ENCODE results near the gene IVD. TPM values are rescaled to one million over a fixed set of nuclear protein-coding genes. Genes with fewer than 3 reads are reported as not detected.
"Not testable (repeated sequence)": the region's sequence is repeated elsewhere in the genome, so short reads cannot be mapped to it uniquely, and the experiment has no call there.

IVD gene
- total RNA-seq, 1 experiment from 2014 or later, result 22.3 TPM

DNA sequence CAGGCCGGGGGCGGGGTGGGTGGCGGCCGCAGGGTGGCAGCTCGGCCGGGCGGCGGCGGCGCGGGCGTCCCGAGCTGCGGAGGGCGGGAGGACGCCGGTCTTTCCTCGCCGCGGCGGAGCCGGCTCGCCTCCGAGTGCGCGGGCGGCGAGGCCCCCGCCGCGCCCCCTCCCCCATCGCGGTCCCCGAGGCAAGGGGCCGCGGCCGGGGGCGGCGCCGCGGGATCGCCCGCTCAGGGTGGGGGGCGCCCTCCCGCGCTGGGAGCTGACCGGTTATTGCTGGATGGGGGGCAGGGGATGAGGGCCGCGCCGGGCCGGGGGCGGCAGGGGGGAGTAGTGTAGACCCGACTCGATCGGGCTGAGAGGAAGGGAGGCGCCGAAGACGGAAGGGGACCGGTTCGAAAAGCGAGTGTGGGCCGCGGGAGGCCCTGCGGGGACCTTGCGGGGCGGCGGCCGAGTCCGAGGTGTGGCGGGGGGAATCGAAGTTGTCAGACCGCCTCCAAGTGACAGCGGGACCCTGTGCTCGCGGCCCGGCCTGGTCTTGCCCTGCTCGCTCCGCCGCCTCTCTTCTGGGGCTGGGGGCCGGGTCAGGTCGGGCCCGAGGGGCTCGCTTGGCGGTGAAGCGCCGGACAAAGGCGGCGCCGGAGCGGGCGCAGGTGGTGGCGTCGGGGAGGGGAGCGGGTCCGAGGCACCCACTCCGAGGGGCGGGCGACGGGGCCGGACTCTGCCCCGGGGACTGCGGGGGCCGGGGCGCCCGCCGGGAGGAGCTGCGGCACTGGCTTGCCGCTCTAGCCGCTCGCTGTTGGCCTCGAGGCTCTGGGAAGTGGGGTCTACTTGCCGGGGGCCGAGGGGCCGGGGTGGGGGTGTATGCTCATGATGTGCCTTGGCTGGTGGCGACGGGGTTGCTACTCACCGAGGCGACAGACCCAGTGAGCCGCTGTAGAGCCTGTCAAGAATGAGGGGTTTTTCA, 36.3 kb downstream of the IVD start:
- peaks cover 4% of the 10 kb centered on the region; the same call in 1 of the 2 replicates for H3K36me3 ChIP-seq
- DNase-seq (ENCODE audit: low read depth in 1 of 2, low spot score in 2 of 2), result no peak
- H3K27ac ChIP-seq, result no peak overlapping the region
- H3K9me3 ChIP-seq (replicated peaks), result 0 out of 2 replicates have a peak, but pooled peaks cover 2% of the 10 kb centered on the region
- peak overlapping the region; percentile 93 for H3K4me3 ChIP-seq
- H3K27me3 ChIP-seq (replicated peaks), result peaks cover 24% of the 10 kb centered on the region
- peaks cover 38% of the 10 kb centered on the region for H3K4me1 ChIP-seq (replicated peaks)

- H3K27me3 ChIP-seq (replicated peaks), result peaks cover 15% of the 10 kb centered on the region; the same call in 1 of the 2 replicates
- H3K4me3 ChIP-seq, result no peak overlapping the region
- no peak for DNase-seq (ENCODE audit: low read depth in 1 of 2, low spot score in 2 of 2)
- H3K9me3 ChIP-seq (replicated peaks), result 0 out of 2 replicates have a peak, but pooled peaks cover 2% of the 10 kb centered on the region
- H3K4me1 ChIP-seq (replicated peaks), result peaks cover 38% of the 10 kb centered on the region
- peaks cover 4% of the 10 kb centered on the region; the same call in 1 of the 2 replicates for H3K36me3 ChIP-seq
- no peak overlapping the region for H3K27ac ChIP-seq
Observed at GRCh38 chr15:40443255-40443654, 37.7 kb downstream of the IVD start.

DNA sequence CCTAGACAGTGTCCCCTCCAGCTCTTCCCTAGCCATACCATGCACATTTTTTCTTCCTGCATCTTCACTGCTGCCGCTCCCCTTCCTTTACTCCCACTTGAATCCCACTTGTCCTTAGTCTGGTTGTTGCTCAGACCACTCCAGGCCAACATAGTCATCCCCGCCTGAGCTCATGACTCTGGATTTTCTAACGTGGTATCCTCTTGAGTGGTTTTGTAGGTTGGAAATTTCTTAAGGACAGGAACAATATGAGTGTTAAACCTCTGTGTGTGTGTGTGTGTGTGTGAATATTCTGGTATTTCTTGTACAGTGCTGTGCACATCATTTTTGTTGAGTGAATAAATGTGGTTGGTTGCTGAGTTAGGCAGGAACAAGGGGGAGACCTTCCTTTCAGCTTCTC, 38.3 kb downstream of the IVD start:
- 0 out of 2 replicates have a peak, but pooled peaks cover 2% of the 10 kb centered on the region for H3K9me3 ChIP-seq (replicated peaks)
- H3K4me3 ChIP-seq, result no peak overlapping the region
- no peak for DNase-seq (ENCODE audit: low read depth in 1 of 2, low spot score in 2 of 2)
- no peak overlapping the region for H3K27ac ChIP-seq
- peaks cover 12% of the 10 kb centered on the region; the same call in 1 of the 2 replicates for H3K27me3 ChIP-seq (replicated peaks)
- peaks cover 38% of the 10 kb centered on the region for H3K4me1 ChIP-seq (replicated peaks)
- H3K36me3 ChIP-seq, result peaks cover 4% of the 10 kb centered on the region; the same call in 1 of the 2 replicates

DNA sequence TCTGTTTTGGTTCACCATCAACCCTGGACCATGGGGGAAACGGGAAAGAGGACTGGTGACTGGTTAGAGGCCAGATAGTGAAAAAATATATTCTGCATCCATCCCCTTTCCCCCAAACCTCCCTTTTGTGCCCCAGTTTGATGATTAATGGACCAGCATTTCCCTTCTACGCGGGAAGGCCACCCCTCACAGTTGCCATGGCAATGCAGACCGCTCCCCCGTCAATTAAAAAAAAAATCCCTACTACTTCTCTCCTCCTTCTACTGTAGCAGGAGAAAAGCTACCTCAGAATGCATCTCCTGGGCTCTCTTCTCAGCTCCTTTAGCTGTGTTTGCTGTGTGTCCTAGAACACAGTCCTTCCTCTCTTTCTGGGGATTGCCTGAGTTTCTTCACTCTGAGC, 39.1 kb downstream of the IVD start:
- H3K4me1 ChIP-seq (replicated peaks), result peaks cover 33% of the 10 kb centered on the region
- H3K4me3 ChIP-seq, result no peak overlapping the region
- H3K36me3 ChIP-seq, result peaks cover 4% of the 10 kb centered on the region; the same call in 1 of the 2 replicates
- 0 out of 2 replicates have a peak, but pooled peaks cover 2% of the 10 kb centered on the region for H3K9me3 ChIP-seq (replicated peaks)
- peaks cover 5% of the 10 kb centered on the region; the same call in 1 of the 2 replicates for H3K27me3 ChIP-seq (replicated peaks)
- no peak for DNase-seq (ENCODE audit: low read depth in 1 of 2, low spot score in 2 of 2)
- no peak overlapping the region for H3K27ac ChIP-seq

- peaks cover 4% of the 10 kb centered on the region; the same call in 1 of the 2 replicates for H3K36me3 ChIP-seq
- H3K4me3 ChIP-seq, result no peak overlapping the region
- 0 out of 2 replicates have a peak, but pooled peaks cover 2% of the 10 kb centered on the region for H3K9me3 ChIP-seq (replicated peaks)
- no peak overlapping the region for H3K27ac ChIP-seq
- peak in 1 of 2 experiments; percentile 77 for DNase-seq (ENCODE audit: low read depth in 1 of 2, low spot score in 2 of 2)
- H3K27me3 ChIP-seq (replicated peaks), result no peaks in the 10 kb centered on the region; the same call in 1 of the 2 replicates
- H3K4me1 ChIP-seq (replicated peaks), result peaks cover 27% of the 10 kb centered on the region
Observed at GRCh38 chr15:40445421-40445922, 39.9 kb downstream of the IVD start.

- DNase-seq (ENCODE audit: low read depth in 1 of 2, low spot score in 2 of 2), result no peak
- Histone ChIP-seq H3K4me3 (no peak overlapping the region), H3K27ac (no peak overlapping the region), H3K36me3 (peaks cover 2% of the 10 kb centered on the region; the same call in 1 of the 2 replicates), H3K27me3 (replicated peaks) (no peaks in the 10 kb centered on the region; the same call in 1 of the 2 replicates), H3K9me3 (replicated peaks) (0 out of 2 replicates have a peak, but pooled peaks cover 1% of the 10 kb centered on the region), H3K4me1 (replicated peaks) (peaks cover 27% of the 10 kb centered on the region)
Observed at GRCh38 chr15:40446144-40446543, 40.5 kb downstream of the IVD start.

DNA sequence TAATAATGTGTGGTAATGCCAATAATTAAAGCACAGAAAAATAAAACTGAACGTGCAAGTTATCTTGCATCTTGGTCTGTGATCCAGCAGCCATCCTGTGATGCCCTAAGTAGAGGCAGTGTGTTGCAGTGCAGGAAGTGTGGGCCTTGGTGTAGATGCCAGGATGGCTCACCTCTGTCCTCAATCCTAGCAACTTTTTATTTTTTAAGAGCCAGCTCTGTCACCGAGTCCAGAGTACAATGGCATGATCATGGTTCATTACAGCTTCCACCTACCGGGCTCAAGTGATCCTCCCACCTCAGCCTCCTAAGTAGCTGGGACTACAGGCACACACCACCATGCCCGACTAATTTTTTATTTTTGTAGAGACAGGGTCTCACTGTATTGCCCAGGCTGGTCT, 42.8 kb downstream of the IVD start:
- no peaks in the 10 kb centered on the region for H3K27me3 ChIP-seq (replicated peaks)
- peaks cover 19% of the 10 kb centered on the region for H3K4me1 ChIP-seq (replicated peaks)
- no peak overlapping the region for H3K4me3 ChIP-seq
- H3K27ac ChIP-seq, result no peak overlapping the region
- DNase-seq (ENCODE audit: low read depth in 1 of 2, low spot score in 2 of 2), result no peak
- H3K36me3 ChIP-seq, result no peaks in the 10 kb centered on the region
- no peaks in the 10 kb centered on the region for H3K9me3 ChIP-seq (replicated peaks)

DNA sequence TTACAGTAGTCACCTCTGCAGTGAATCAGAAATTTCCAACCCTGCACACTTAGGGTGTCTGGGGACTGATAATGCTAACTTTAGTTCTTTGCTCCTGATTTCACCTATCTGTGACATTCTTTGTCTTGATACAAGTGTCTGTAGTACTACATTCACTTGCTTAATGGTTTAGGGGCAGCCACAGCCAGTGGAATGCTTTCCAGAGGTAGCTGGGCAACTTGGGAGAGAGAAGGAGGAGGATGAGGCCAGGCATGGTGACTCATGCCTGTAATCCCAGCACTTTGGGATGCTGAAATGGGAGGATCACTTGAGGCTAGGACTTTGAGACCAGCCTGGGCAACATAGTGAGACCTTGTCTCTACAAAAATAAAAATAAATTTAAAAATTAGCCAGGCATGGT, 43.7 kb downstream of the IVD start:
- Histone ChIP-seq H3K36me3 (no peaks in the 10 kb centered on the region), H3K9me3 (replicated peaks) (no peaks in the 10 kb centered on the region), H3K27ac (no peak overlapping the region), H3K27me3 (replicated peaks) (no peaks in the 10 kb centered on the region), H3K4me3 (no peak overlapping the region), H3K4me1 (replicated peaks) (peaks cover 19% of the 10 kb centered on the region)
- DNase-seq (ENCODE audit: low read depth in 1 of 2, low spot score in 2 of 2), result no peak

GRCh38 chr15:40450047-40450446, 44.5 kb downstream of the IVD start:
- H3K27ac ChIP-seq, result no peak overlapping the region
- DNase-seq (ENCODE audit: low read depth in 1 of 2, low spot score in 2 of 2), result no peak
- no peak overlapping the region for H3K4me3 ChIP-seq
- H3K9me3 ChIP-seq (replicated peaks), result no peaks in the 10 kb centered on the region
- no peaks in the 10 kb centered on the region for H3K36me3 ChIP-seq
- no peaks in the 10 kb centered on the region for H3K27me3 ChIP-seq (replicated peaks)
- H3K4me1 ChIP-seq (replicated peaks), result peaks cover 21% of the 10 kb centered on the region

DNA sequence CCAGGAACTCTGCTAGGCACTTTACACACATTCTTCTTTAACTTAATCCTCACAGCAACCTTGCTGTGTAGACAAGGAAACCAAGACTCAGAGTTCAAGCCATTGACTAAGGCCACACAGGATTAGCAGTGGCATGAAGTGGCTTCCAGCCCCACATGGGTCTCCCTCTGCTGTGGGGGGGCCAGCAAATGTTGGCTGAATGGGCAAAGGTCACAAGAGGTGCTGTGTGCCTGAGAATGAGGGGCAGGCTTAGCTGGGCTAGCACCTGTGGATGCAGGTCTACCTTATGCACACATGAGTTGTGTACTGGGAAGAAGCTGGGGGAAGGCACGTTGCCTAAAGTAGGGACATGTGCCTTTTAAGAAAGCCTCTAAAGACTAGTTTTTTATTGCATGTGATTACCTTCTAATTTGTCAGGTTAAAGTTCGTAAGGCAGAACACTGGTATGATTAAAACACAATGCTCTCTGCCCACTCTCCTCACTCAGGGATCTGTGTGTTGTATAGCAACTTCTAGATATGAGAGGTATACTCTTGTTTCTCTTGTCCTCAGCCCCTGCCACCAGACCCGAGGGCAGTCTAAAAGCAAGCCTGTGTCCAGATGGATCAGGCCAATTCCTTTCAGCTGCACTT, 46.0 kb downstream of the IVD start:
- no peak for DNase-seq (ENCODE audit: low read depth in 1 of 2, low spot score in 2 of 2)
- Histone ChIP-seq H3K27ac (no peak overlapping the region), H3K27me3 (replicated peaks) (no peaks in the 10 kb centered on the region), H3K4me3 (no peak overlapping the region), H3K9me3 (replicated peaks) (no peaks in the 10 kb centered on the region), H3K36me3 (no peaks in the 10 kb centered on the region), H3K4me1 (replicated peaks) (peaks cover 14% of the 10 kb centered on the region)

- no peak for DNase-seq (ENCODE audit: low read depth in 1 of 2, low spot score in 2 of 2)
- H3K27ac ChIP-seq, result no peak overlapping the region
- peaks cover 14% of the 10 kb centered on the region for H3K4me1 ChIP-seq (replicated peaks)
- H3K4me3 ChIP-seq, result no peak overlapping the region
- no peaks in the 10 kb centered on the region for H3K36me3 ChIP-seq
- no peaks in the 10 kb centered on the region for H3K9me3 ChIP-seq (replicated peaks)
- H3K27me3 ChIP-seq (replicated peaks), result no peaks in the 10 kb centered on the region
Observed at GRCh38 chr15:40452296-40453090, 46.9 kb downstream of the IVD start.

DNA sequence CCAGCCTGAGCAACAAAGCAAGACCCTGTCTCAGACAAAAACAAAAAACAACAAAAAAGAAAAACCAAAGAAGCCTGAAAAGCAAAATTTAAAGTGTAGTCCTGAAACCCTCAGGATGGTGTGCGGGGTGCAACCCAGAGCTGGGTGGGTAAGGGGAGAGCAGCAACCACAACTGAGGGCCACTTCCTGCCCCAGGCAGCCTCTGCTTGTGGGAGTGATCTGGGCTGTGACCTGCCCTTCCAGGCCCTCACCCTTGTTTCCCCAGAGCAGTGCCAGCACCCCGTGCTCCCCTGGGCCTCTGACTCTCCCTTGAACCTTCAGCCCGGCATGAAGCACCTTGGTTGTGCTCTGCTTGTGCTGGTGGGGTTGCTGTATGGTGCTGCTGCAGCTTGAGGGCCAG, 48.3 kb downstream of the IVD start:
- not testable (repeated sequence) for DNase-seq (ENCODE audit: low read depth in 1 of 2, low spot score in 2 of 2); H3K4me3 ChIP-seq; H3K27ac ChIP-seq; H3K9me3 ChIP-seq (replicated peaks); H3K36me3 ChIP-seq; H3K27me3 ChIP-seq (replicated peaks)
- H3K4me1 ChIP-seq (replicated peaks), result peaks cover 14% of the 10 kb centered on the region

DNA sequence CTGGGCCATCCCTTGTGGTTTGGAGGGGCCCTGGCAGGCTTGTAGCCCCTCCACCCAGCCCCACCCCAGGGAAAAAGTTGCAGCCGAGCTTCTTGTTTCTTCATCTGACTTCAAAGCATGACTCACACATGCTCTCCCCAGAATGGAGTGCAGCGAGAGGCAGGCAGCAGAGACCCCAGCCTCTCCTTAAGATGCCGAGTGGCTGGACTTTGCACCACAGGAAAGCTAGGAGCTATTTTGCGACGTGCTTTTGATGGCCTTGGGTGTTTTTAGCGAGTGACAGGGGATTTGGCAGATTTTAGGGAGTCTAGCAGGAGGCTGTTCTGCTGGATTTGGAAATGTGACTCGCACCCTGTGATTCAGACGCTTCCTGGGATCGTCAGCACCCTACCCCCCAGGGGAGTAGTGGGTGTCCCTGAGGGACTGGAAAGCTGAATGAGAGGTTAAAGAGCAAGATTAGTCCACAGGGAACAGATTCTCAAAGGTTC, 49.4 kb downstream of the IVD start:
- Histone ChIP-seq H3K27me3 (replicated peaks) (no peaks in the 10 kb centered on the region), H3K27ac (no peak overlapping the region)
- peak in 1 of 2 experiments; percentile 50 for DNase-seq (ENCODE audit: low read depth in 1 of 2, low spot score in 2 of 2)

More for the DNA sequence above, 49.4 kb downstream of the IVD start:
- H3K4me3 ChIP-seq, result no peak overlapping the region
- H3K4me1 ChIP-seq (replicated peaks), result peaks cover 14% of the 10 kb centered on the region
- H3K9me3 ChIP-seq (replicated peaks), result no peaks in the 10 kb centered on the region
- peaks cover 12% of the 10 kb centered on the region for H3K36me3 ChIP-seq

Measured in SJSA1 (cell line).